IPS-15b (cell line): ENCODE measurements around the gene MMP8.
"Not testable (repeated sequence)": the region's sequence is repeated elsewhere in the genome, so short reads cannot be mapped to it uniquely, and the experiment has no call there.

Experiments used
- H3K27me3 ChIP-seq: one replicate; pipeline ENCODE4 v1.6.1; 2013; ENCODE audit warnings: low read length; ENCODE audit not compliant: control insufficient read depth, insufficient read depth
- H3K36me3 ChIP-seq: one replicate; pipeline ENCODE4 v1.6.1; 2013; ENCODE audit warnings: low read length; ENCODE audit not compliant: control insufficient read depth, insufficient read depth
- H3K4me1 ChIP-seq: one replicate; pipeline ENCODE4 v1.6.1; 2013; ENCODE audit warnings: mild to moderate bottlenecking, low read length; ENCODE audit not compliant: control insufficient read depth, insufficient read depth
- H3K4me3 ChIP-seq: one replicate; pipeline ENCODE4 v1.5.1; 2013; ENCODE audit warnings: low read depth, low read length
- H3K9ac ChIP-seq: one replicate; pipeline ENCODE4 v1.6.1; 2013; ENCODE audit warnings: low read depth, mild to moderate bottlenecking, low read length
- H3K9me3 ChIP-seq: one replicate; pipeline ENCODE4 v1.6.1; 2013; ENCODE audit warnings: mild to moderate bottlenecking, low read length; ENCODE audit not compliant: control insufficient read depth, insufficient read depth

Gene MMP8

DNA sequence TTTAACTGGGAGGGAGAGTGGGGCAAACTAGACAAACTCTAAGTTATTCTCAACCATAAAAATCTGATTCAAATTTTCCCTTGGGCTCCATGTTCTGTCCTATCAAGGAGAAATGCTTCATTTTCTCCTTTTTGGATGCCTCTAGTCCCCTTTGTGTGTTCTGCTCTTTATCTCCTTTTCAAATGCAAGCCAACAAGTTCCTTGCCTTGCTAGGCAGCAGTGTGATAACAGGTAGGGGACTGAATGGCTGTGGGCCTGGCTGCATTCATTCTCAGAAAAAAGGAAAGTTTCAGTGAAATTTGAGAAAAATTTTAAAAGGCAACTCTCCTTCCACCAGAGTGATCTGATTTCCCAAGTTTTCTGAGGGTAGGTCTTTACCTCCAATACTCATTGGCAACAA lies 26.9 kb upstream of the MMP8 start:
- Histone ChIP-seq H3K4me1 (peaks cover 9% of the 10 kb centered on the region), H3K9me3 (no peaks in the 10 kb centered on the region), H3K36me3 (no peaks in the 10 kb centered on the region), H3K27me3 (no peaks in the 10 kb centered on the region), H3K9ac (no peak overlapping the region), H3K4me3 (no peak overlapping the region)

DNA sequence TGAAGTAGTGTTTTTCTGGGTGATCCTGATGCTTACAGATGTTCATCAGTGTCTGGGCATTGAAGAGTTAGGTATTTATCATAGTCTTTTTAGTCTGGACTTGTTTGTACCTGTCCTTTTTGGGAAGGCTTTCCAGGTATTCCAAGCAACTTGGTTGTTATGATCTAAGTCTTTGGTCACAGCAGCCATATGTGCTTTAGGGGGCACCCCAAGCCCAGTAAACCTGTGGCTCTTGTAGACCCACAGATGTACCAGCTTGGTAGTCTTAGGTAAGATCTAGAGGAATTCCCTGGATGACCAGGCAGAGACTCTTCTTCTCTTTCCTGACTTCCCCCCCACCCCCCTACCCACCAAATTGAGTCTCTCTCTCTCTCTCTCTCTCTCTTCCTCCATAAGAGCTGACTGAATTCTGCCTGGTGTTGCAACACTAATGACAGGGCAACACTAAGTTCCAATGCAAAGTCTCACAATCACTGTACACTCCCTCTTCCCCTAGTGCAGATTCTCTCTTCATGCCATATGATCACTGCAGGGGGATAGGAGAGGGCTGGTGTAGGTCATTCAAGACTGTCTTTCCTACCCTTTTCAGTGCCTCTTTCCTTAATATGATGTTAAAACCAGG lies 24.5 kb upstream of the MMP8 start:
- Histone ChIP-seq H3K4me3 (no peak overlapping the region), H3K9me3 (no peaks in the 10 kb centered on the region), H3K36me3 (no peaks in the 10 kb centered on the region), H3K4me1 (peaks cover 9% of the 10 kb centered on the region), H3K27me3 (no peaks in the 10 kb centered on the region), H3K9ac (no peak overlapping the region)

DNA sequence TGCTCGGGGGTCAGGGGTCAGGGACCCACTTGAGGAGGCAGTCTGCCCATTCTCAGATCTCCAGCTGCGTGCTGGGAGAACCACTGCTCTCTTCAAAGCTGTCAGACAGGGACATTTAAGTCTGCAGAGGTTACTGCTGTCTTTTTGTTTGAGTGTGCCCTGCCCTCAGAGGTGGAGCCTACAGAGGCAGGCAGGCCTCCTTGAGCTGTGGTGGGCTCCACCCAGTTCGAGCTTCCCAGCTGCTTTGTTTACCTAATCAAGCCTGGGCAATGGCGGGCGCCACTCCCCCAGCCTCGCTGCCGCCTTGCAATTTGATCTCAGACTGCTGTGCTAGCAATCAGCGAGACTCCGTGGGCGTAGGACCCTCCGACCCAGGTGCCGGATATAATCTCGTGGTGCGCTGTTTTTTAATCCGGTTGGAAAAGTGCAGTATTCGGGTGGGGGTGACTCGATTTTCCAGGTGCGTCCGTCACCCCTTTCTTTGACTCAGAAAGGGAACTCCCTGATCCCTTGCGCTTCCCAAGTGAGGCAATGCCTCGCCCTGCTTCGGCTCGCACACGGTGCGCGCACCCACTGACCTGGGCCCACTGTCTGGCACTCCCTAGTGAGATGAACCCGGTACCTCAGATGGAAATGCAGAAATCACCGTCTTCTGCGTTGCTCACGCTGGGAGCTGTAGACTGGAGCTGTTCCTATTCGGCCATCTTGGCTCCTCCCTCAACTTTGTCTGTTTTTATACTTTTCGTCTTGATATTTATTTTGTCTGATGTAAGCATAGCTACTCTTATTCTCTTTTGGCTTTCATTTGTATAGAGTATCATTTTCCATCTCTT lies 22.2 kb upstream of the MMP8 start:
- not testable (repeated sequence) for H3K27me3 ChIP-seq, H3K9me3 ChIP-seq
- H3K9ac ChIP-seq: peak overlapping the region; percentile 70

DNA sequence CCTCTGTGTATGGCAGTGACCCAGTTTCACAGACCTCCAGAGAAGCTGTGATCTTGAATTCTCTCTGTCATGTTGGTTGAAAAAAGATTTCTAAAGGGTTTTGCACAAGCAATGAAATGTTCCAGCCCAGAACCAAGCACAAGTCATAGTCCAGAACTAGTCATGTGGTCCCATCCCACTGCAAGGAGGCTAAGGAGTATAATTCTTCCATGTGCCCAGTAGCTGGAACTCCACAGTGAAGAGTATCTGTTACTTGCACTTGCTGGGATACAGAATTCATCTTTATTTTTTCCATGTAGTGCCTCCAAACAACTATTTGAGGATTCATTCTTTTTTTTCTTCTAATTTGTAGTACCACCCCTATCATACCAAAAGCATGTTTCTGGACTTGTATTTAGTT lies 9.9 kb upstream of the MMP8 start:
- no peak overlapping the region for H3K4me3 ChIP-seq
- H3K4me1 ChIP-seq: no peaks in the 10 kb centered on the region
- H3K9me3 ChIP-seq: no peaks in the 10 kb centered on the region
- H3K36me3 ChIP-seq: no peaks in the 10 kb centered on the region
- no peak overlapping the region for H3K9ac ChIP-seq
- H3K27me3 ChIP-seq: no peaks in the 10 kb centered on the region

More for the DNA sequence above, 22.2 kb upstream of the MMP8 start:
- not testable (repeated sequence) for H3K36me3 ChIP-seq, H3K4me1 ChIP-seq
- H3K4me3 ChIP-seq: peak overlapping the region; percentile 31

DNA sequence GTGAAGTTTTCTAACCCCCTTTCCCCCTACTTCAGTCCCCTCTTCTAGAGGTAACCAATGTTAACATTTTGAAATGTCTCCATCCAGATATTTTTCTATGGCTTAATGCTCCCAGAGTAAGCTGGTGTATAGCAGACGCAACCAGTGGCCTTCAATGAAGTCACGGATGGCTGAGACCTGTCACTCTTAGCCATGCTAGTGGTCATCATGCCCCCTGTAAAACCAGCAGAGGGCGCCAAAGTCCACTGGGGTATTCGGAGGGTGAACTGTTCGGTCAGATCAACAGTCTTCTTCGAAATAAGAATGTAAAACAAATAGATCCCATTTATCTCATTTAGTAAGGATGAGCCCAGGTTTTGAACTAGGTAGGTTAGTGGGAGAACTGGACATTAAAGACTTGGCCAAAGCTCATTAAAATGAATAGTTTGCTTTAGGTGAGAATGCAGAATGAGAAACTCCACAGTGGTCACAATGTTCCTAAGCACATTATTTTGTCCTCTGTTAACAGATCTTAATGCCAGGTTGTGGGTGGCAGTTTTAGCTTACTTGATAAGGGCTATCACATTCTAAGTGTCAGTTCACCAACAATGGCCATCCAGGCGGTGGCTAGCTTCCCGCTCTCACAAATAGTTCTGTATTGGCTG lies 8.6 kb upstream of the MMP8 start:
- H3K9me3 ChIP-seq: no peaks in the 10 kb centered on the region
- no peaks in the 10 kb centered on the region for H3K27me3 ChIP-seq
- no peak overlapping the region for H3K9ac ChIP-seq
- H3K4me1 ChIP-seq: no peaks in the 10 kb centered on the region
- no peaks in the 10 kb centered on the region for H3K36me3 ChIP-seq
- H3K4me3 ChIP-seq: no peak overlapping the region

DNA sequence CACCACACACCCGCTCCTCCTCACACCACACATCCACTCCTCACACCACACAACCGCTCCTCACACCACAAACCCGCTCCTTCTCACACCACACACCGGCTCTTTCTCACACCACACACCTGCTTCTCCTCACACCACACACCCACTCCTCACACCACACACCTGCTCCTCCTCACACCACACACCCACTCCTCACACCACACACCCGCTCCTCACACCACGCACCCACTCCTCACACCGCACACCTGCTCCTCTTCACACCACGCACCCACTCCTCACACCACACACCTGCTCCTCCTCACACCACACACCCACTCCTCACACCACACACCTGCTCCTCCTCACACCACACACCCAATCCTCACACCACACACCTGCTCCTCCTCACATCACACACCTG lies 6.2 kb upstream of the MMP8 start:
- H3K4me1 ChIP-seq, H3K9me3 ChIP-seq: not testable (repeated sequence)

DNA sequence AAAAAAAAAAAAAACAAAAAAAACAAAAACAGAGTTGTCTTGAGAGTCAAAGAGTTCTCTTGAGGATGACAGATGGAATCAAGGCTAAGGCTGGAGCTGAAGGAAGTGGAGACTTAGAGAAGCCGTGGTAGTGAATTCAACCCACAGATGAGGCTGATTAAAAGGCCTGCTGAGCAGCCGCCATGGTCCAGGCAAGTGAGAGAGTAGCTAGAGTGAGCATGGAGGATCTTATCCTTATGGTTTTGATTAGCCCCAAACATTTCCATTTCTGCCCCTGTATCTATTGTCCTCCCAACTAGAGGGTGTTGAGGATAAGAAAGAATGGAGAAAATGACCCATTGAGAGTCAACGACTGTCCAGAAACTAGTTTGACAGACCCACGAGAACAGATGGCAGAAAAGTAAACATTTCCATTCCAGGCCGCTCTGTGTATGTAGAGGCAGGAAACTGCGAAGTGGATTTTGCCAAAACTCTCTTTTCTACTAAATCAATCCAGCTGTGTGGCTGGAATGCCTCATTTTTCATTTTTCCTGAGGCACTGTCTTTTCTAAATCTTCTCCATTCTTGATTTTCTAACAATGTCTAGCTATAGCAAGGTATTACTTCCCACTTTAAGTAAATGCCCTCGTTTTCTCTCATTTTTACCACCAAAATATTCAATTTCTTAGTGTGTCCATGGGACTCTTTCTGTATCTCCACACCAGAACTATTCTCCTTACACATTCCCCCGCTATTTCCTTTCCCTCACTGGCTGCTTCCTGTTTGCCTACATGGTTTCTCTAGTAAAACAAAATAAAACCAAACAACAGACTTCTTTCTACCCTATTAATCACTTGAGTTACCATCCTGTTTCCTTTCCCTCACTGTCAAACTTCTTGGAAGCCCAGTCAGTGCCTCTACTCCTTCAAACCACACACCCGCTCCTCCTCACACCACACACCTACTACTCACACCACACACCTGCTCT lies 5.4 kb upstream of the MMP8 start:
- Histone ChIP-seq H3K4me1 (no peaks in the 10 kb centered on the region), H3K9me3 (no peaks in the 10 kb centered on the region), H3K36me3 (no peaks in the 10 kb centered on the region), H3K4me3 (no peak overlapping the region), H3K27me3 (no peaks in the 10 kb centered on the region), H3K9ac (no peak overlapping the region)

More for the DNA sequence above, 6.2 kb upstream of the MMP8 start:
- not testable (repeated sequence) for H3K36me3 ChIP-seq, H3K27me3 ChIP-seq, H3K9ac ChIP-seq, H3K4me3 ChIP-seq

DNA sequence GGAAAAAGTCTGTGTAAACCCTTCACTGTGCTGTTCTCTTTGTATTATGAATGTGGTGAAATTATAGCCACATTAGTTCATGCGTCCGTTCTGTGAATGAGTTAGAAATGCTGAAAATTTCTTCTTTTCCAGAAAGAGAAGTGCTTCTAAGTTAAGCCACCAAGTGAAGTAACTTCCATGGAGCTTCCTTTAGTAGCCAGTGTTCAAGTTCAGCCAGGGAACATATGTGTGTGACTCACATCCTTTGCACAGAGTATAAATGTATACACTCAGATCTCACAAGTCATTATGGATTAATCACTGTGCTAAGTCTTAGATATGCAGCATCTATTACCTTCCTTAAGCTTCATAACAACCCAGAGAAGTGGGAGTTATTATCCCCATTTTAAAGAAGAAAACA lies 3.1 kb upstream of the MMP8 start:
- H3K9ac ChIP-seq: no peak overlapping the region
- H3K4me1 ChIP-seq: no peaks in the 10 kb centered on the region
- H3K4me3 ChIP-seq: no peak overlapping the region
- H3K36me3 ChIP-seq: no peaks in the 10 kb centered on the region
- H3K9me3 ChIP-seq: no peaks in the 10 kb centered on the region
- H3K27me3 ChIP-seq: no peaks in the 10 kb centered on the region

DNA sequence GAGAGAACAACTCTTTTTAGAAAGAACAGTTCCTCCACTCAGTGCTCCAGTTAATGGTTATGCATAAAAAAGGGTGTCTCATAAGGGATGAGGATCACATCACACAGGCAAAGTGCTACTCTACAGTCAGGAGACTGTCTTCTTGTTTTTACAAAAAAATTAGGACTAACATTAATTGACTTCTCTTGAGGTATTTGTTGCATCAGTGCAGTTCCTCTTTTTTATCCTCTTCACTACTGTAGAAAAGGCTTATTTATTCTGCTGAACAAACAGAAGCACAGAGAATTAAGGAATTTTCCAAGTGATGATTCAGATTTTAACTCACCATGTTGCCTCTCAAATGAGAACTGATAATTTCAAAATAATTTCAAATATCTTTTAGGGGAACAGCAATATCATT lies 1.9 kb downstream of the MMP8 start:
- no peak overlapping the region for H3K4me3 ChIP-seq
- H3K9me3 ChIP-seq: no peaks in the 10 kb centered on the region
- H3K36me3 ChIP-seq: no peaks in the 10 kb centered on the region
- H3K4me1 ChIP-seq: no peaks in the 10 kb centered on the region
- no peaks in the 10 kb centered on the region for H3K27me3 ChIP-seq
- no peak overlapping the region for H3K9ac ChIP-seq

DNA sequence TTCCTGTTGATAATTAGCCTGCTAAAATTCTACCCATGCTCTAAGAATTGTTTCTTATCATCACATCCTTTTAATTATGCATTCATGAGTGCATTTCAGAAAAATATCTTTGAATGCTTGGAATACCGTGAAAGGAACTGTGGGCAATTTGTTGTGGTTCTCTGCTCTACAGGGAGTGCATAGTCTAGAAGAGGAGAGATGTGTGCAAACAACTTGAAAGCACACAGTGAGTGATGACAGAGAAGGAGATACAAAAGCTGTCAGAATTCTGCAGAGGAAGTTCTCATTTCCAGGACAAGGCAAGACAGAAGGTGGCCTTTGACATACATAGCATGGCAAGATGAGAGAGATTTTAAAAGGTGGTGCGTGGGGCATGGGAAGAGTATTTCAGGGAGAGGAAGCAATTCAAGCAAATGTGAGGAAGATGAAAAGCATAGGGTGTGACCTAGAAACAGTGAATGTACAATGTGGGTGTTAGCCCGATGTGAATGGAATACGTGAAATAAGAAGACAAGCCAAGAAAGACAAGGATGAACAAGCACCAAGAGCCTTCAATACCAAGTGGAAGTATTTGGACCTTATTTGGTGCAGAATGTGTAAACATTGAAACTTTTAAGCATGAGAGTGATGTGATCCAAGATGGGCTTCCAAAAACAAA lies 5.0 kb downstream of the MMP8 start:
- Histone ChIP-seq H3K4me1 (no peaks in the 10 kb centered on the region), H3K9ac (no peak overlapping the region), H3K4me3 (no peak overlapping the region), H3K9me3 (no peaks in the 10 kb centered on the region), H3K36me3 (no peaks in the 10 kb centered on the region), H3K27me3 (no peaks in the 10 kb centered on the region)

DNA sequence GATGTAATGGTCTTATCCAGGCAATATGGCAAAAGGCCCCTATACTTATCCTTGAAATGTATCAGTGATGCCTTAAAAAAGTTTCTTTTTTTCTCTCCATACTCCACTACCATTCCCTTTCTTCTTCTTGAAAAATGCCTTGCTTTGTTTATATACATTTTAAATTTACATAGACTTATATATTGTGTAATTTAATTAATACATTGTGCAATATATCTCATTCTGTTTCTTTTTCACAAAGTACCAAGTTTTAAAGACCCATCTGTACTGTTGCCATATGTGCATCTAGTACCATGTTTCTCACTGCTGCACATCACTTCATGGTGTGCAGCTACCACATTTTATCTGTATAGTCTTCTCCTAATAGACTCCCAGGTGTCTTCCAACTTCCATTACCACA lies 7.5 kb downstream of the MMP8 start:
- Histone ChIP-seq H3K4me3 (no peak overlapping the region), H3K4me1 (no peaks in the 10 kb centered on the region), H3K27me3 (no peaks in the 10 kb centered on the region)

More for the DNA sequence above, 7.5 kb downstream of the MMP8 start:
- Histone ChIP-seq H3K9ac (no peak overlapping the region), H3K36me3 (no peaks in the 10 kb centered on the region), H3K9me3 (no peaks in the 10 kb centered on the region)
